HL-60 (cell line): ENCODE data around the gene GAMT.

Source experiments
- DNase-seq, 2 experiments: peaks; one replicate each; pipeline ENCODE4 v3.0.0-alpha.2; 2010 to 2020; ENCODE audit warnings: low read depth in 1 of 2, low spot score in 1 of 2
- H3K27ac ChIP-seq: fragments of 250-450 bp; sonication (Bioruptor Pico); replicated peaks from 2 replicates; pipeline ENCODE4 v1.5.1; 2020; ENCODE audit warnings: mild to moderate bottlenecking, moderate library complexity
- H3K27me3 ChIP-seq: fragments of 250-450 bp; sonication (Bioruptor Pico); 2 replicates; pipeline ENCODE4 v1.5.1; 2021; ENCODE audit warnings: mild to moderate bottlenecking, moderate library complexity; ENCODE audit not compliant: insufficient read depth, poor library complexity, severe bottlenecking
- H3K4me3 ChIP-seq: replicated peaks from 2 replicates; pipeline ENCODE4 v1.5.1; 2011; ENCODE audit warnings: mild to moderate bottlenecking, control low read depth, low read length; ENCODE audit not compliant: insufficient read depth
- CTCF ChIP-seq: IDR thresholded peaks from one replicate; pipeline ENCODE4 v1.5.1; 2011; ENCODE audit warnings: low read length, control low read depth, inconsistent platforms; ENCODE audit not compliant: insufficient read depth
- GABPA ChIP-seq: IDR thresholded peaks from 2 replicates; pipeline ENCODE4 v1.6.1; 2012; ENCODE audit warnings: low read depth
- POLR2AphosphoS5 ChIP-seq: IDR thresholded peaks from 2 replicates; pipeline ENCODE4 v1.6.1; 2012; ENCODE audit warnings: low read depth
- REST ChIP-seq: IDR thresholded peaks from 2 replicates; pipeline ENCODE4 v1.6.1; 2012; ENCODE audit warnings: low read depth; ENCODE audit not compliant: insufficient replicate concordance
- SPI1 ChIP-seq: IDR thresholded peaks from 2 replicates; pipeline ENCODE4 v1.6.1; 2012; ENCODE audit warnings: low read depth, mild to moderate bottlenecking, borderline replicate concordance

Gene GAMT

GRCh38 chr19:1407528-1408299 is 6.4 kb upstream of the GAMT start, which contains the start of gene DAZAP1:
Gene DAZAP1, plus strand, starts transcription at chr19:1407586. Its CDS starts 188 bp downstream, at chr19:1407774.
- DNase-seq = no peak
- Histone ChIP-seq H3K27me3 (no peaks in the 10 kb centered on the region), H3K27ac (peak within 1 kb of the TSS; percentile 97), H3K4me3 (peak within 1 kb of the TSS; percentile 82)
- TF ChIP-seq GABPA = no peak
- TF ChIP-seq CTCF = no peak
- no peak for TF ChIP-seq SPI1
- no peak for TF ChIP-seq POLR2AphosphoS5
- TF ChIP-seq REST = no peak

GRCh38 chr19:1406774-1407527 is 5.6 kb upstream of the GAMT start:
- Histone ChIP-seq H3K27me3 (no peaks in the 10 kb centered on the region), H3K27ac (peak overlapping the region; percentile 79), H3K4me3 (peak overlapping the region; percentile 35)
- peak; percentile 97 to 98 for DNase-seq
- TF ChIP-seq CTCF (peak; percentile 0), SPI1 (peak; percentile 89), REST (no peak), GABPA (peak; percentile 39), POLR2AphosphoS5 (no peak; the same call in none of the 2 replicates)

- peaks cover 5% of the 10 kb centered on the region for H3K27me3 ChIP-seq
- H3K4me3 ChIP-seq = no peak overlapping the region
- no peak overlapping the region for H3K27ac ChIP-seq
- no peak for DNase-seq
- TF ChIP-seq GABPA (no peak), SPI1 (no peak), REST (no peak), CTCF (no peak), POLR2AphosphoS5 (no peak)
Measured at GRCh38 chr19:1402411-1403070, 1.2 kb upstream of the GAMT start.
